ENCODE data around the gene R3HDM1.

DNA sequence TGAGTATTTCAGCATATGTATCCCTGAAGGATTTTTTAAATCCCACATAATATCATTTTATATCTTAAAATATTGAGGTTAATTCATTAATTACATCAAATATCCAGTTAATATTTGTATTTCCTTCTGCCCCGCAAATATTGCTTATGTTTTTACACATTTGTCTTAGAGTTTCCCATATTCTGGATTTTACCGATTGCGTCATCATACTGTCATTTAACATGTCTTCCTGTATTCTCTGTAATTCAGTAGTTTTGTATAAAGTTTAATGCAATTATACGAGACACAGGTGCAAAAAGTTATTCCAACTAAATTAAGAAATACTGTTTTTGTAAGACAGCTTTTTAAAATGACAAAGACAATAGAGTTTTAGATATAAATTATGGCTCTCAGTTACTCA lies 176.9 kb downstream of the R3HDM1 start:
- TF ChIP-seq GATA2 (IDR thresholded peaks at IDR 0.05; ENCODE audit: low read depth, low read length) (no peak), GATA3 (IDR thresholded peaks at IDR 0.05; ENCODE audit: low read depth, low read length) (no peak)

Measured in SH-SY5Y (cell line).